K562 (cell line): ENCODE measurements around the gene AGPAT2. TPM values are rescaled to one million over a fixed set of nuclear protein-coding genes. Genes with fewer than 3 reads are reported as not detected.

Experiments
- ATAC-seq: fragments of 200-7000 bp; cut with Tn5 transposase; 3 replicates; pipeline ENCODE4 v1.9.1; 2020; ENCODE audit warnings: moderate library complexity
- BruUV-seq: library from RNA; stranded (reverse); fragments of 400-500 nt; replicated peaks from 2 replicates; lab custom pipeline; 2021; lab: Mats Ljungman, UMichigan
- CTCF ChIA-PET: fragments of 300-600 bp; formaldehyde crosslinking; extraction: SDS; loops from one replicate; lab custom pipeline; 2021; ENCODE audit warnings: low intra/inter-chr PET ratio; lab: Yijun Ruan, JAX
- POLR2A ChIA-PET: fragments of 300-600, 350-650 bp; sonication (Branson Sonifier 250); formaldehyde crosslinking; extraction: SDS; loops from one replicate; lab custom pipeline; 2021; ENCODE audit warnings: antibody characterized with exemption, inconsistent platforms; lab: Yijun Ruan, JAX
- DNase-seq, 4 experiments: peaks; one replicate each; pipeline versions ENCODE4 v3.0.0 to v3.0.0-alpha.2; 2011 to 2018; ENCODE audit warnings: low spot score in 3 of 4, mixed read lengths in 3 of 4; ENCODE audit errors: extremely low read depth in 1 of 4
- FAIRE-seq: peaks from 2 replicates; lab custom pipeline; 2011; peaks lifted over from hg19 to GRCh38; lab: Jason Lieb, UNC
- H2AFZ ChIP-seq: 2 replicates; pipeline ENCODE4 v1.6.0; 2011; ENCODE audit warnings: low read depth, low read length, control low read depth, inconsistent platforms
- H3K27ac ChIP-seq: fragments of 200-600 bp; 3 replicates; pipeline ENCODE4 v1.8.0; 2011; ENCODE audit warnings: low read depth, mild to moderate bottlenecking, control low read depth, inconsistent platforms, low read length, moderate library complexity, mixed read lengths; ENCODE audit errors: extremely low read depth
- H3K27me3 ChIP-seq, 2 experiments: fragments of 300-600 bp in 1 of 2; 2 replicates in 1 of 2; 3 replicates in 1 of 2; pipeline versions ENCODE4 v1.6.0 to v1.8.0; 2011; ENCODE audit warnings: inconsistent platforms in 2 of 2, low read length in 2 of 2, mild to moderate bottlenecking in 1 of 2, mixed read lengths in 1 of 2, moderate library complexity in 1 of 2; ENCODE audit not compliant: control insufficient read depth in 2 of 2, insufficient read depth in 2 of 2
- H3K36me3 ChIP-seq: fragments of 300-600 bp; 3 replicates; pipeline ENCODE4 v1.8.0; 2011; ENCODE audit warnings: mild to moderate bottlenecking, low read length, inconsistent platforms; ENCODE audit not compliant: control insufficient read depth, insufficient read depth
- H3K4me1 ChIP-seq, 2 experiments: fragments of 200-600 bp in 1 of 2; replicated peaks in 1 of 2; 2 replicates in 1 of 2; 3 replicates in 1 of 2; pipeline versions ENCODE4 v1.5.1 to v1.8.0; 2011; ENCODE audit warnings: inconsistent platforms in 2 of 2, low read length in 2 of 2, mild to moderate bottlenecking in 1 of 2, mixed read lengths in 1 of 2, moderate library complexity in 1 of 2; ENCODE audit not compliant: control insufficient read depth in 2 of 2, insufficient read depth in 2 of 2
- H3K4me2 ChIP-seq: 2 replicates; pipeline ENCODE4 v1.6.1; 2011; ENCODE audit warnings: low read length, control low read depth, inconsistent platforms, mixed read lengths; ENCODE audit not compliant: insufficient read depth
- H3K4me3 ChIP-seq: fragments of 200-600 bp; sonication (generic), shearing (Covaris generic); 2 replicates; pipeline ENCODE4 v1.5.1; 2016; ENCODE audit warnings: control low read depth, inconsistent platforms
- H3K79me2 ChIP-seq: fragments of 200-600 bp; 3 replicates; pipeline ENCODE4 v1.8.0; 2011; ENCODE audit warnings: low read length, inconsistent platforms; ENCODE audit not compliant: control insufficient read depth, insufficient read depth
- H3K9ac ChIP-seq, 2 experiments: 2 replicates each; pipeline versions ENCODE4 v1.6.0 to v1.6.1; 2011; ENCODE audit warnings: low read depth in 2 of 2, low read length in 2 of 2, control low read depth in 1 of 2, inconsistent platforms in 1 of 2, mild to moderate bottlenecking in 1 of 2, mixed read lengths in 1 of 2; ENCODE audit not compliant: insufficient read depth in 1 of 2
- H3K9me1 ChIP-seq: one replicate; pipeline ENCODE4 v1.6.0; 2011; ENCODE audit warnings: inconsistent platforms, mild to moderate bottlenecking, low read length, moderate library complexity; ENCODE audit not compliant: control insufficient read depth, insufficient read depth
- H3K9me3 ChIP-seq: replicated peaks from 2 replicates; pipeline ENCODE4 v1.5.1; 2011; ENCODE audit warnings: low read depth, low read length, inconsistent platforms; ENCODE audit not compliant: control insufficient read depth, insufficient read depth
- H4K20me1 ChIP-seq: replicated peaks from 2 replicates; pipeline ENCODE4 v1.6.1; 2011; ENCODE audit warnings: low read length, inconsistent platforms, mixed read lengths; ENCODE audit not compliant: control insufficient read depth, insufficient read depth
- DDX20 ChIP-seq: fragments of 450-650 bp; IDR thresholded peaks from 2 replicates; pipeline ENCODE4 v1.6.1; 2016; ENCODE audit warnings: missing genetic modification characterization, low read depth, mild to moderate bottlenecking, missing compliant biosample characterization, moderate library complexity
- KLF1 ChIP-seq: fragments of 450-650 bp; IDR thresholded peaks from 2 replicates; pipeline ENCODE4 v1.6.1; 2016; ENCODE audit warnings: missing genetic modification characterization, missing compliant biosample characterization
- RREB1 ChIP-seq: fragments of 250-450 bp; sonication (Bioruptor Pico); IDR thresholded peaks from 2 replicates; pipeline ENCODE4 v1.4.0; 2020
- SIX5 ChIP-seq, 2 experiments: IDR thresholded peaks; 2 replicates each; pipeline ENCODE4 v1.6.1; 2011; ENCODE audit warnings: low read length in 2 of 2, borderline replicate concordance in 1 of 2, low read depth in 1 of 2, mild to moderate bottlenecking in 1 of 2, moderate library complexity in 1 of 2; ENCODE audit not compliant: insufficient read depth in 1 of 2
- WGBS: fragments of 100-300 bp; shearing (Covaris generic); methylation state at CpG from one replicate; pipeline ENCODE4 v1.1.6; 2016; ENCODE audit warnings: low coverage, mixed read lengths; ENCODE audit not compliant: insufficient coverage; ENCODE audit errors: missing lambda C conversion rate; 5-methylcytosine and 5-hydroxymethylcytosine counted together
- in situ Hi-C: fragments of 300-500 bp; cut with MboI; formaldehyde crosslinking; loops from 4 replicates; pipeline ENCODE4 v1.15.0; 2018; ENCODE audit warnings: inconsistent platforms, mixed read lengths
- intact Hi-C: fragments of 100-400 bp; cut with micrococcal nuclease; formaldehyde crosslinking; loops from 2 replicates; pipeline ENCODE4 v1.14.2; 2022
- polyA plus RNA-seq, 8 experiments: library from polyadenylated mRNA; depleted of rRNA in 4 of 8; stranded (reverse) in 5 of 8; unstranded in 3 of 8; fragments of >200 nt; fragmentation: Nextera tagmentation in 2 of 8; fragmentation: Illumina TruSeq in 1 of 8; extraction: Ambion mirVana in 2 of 8; extraction: Trizol in 1 of 8; gene quantifications; 2 replicates each; pipeline versions ENCODE4 v1.2.1 to v1.2.3, GENCODE V29; 2011 to 2014; ENCODE audit warnings: inconsistent platforms in 1 of 8, missing spikeins in 1 of 8
- total RNA-seq, 7 experiments: library from RNA; depleted of rRNA in 6 of 7; stranded (reverse); fragments of >200 nt in 6 of 7; fragmentation: Illumina TruSeq in 2 of 7; extraction: Trizol in 2 of 7; gene quantifications; 2 replicates each; pipeline versions ENCODE4 v1.2.1 to v1.2.3, GENCODE V29; 2011 to 2021; ENCODE audit warnings: low replicate concordance in 1 of 7
- TF ChIP-seq, protein P1 (sequence below): sonication (generic); formaldehyde crosslinking; IDR thresholded peaks from 2 replicates; pipeline ENCODE4 v1.8.0; 2022; ENCODE audit warnings: missing genetic modification reagents, mild to moderate bottlenecking, moderate library complexity, borderline replicate concordance
- TF ChIP-seq, protein P2 (sequence below): fragments of 450-650 bp; IDR thresholded peaks from 2 replicates; pipeline ENCODE4 v1.6.1; 2018; ENCODE audit not compliant: partially characterized antibody

AGPAT2 gene
- total and polyA plus RNA-seq, 9 of the 15 experiments (the other 6 are each of a cell fraction or from before 2014, with no cell fraction given): 0.13 to 54.5 (median 23.9) TPM

DNA sequence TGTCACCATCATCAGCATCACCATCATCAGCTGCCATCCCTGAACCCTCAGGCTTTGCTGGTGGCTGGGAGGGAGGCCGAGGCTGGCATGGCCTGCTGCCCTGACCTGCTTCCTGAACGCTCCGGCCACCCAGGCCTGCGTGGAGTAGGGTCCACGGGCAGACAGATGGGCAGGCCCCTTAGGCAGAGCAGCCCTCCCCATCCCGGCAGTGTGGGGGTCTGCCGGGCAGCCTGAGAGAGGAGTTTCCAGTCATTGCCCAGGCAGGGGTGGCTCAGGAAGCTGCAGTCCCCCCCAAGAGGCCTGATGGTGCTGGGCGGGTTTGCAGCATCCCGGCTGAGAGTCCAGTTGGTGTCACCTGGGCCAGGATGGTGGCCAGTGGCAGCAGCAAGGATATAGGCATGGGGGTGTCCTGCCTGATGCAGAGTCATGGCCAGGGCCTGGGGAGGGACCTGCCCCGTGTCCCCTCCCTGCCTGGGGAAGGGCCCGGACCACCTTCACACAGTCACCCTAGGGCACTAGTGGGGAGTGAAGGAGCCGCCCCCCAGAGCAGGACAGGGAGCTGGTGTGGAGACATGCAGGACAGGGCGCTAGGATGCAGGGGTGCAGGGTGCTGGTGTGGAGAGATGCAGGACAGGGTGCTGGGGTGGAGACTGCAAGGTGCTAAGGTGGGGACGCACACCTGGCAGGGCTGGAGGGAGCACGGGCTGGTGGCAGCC lies 32.3 kb downstream of the AGPAT2 start:
- Histone ChIP-seq H3K9ac (peak overlapping the region in 1 of 2 experiments; percentile 56; a peak in 1 of 4 replicates), H3K9me1 (no peaks in the 10 kb centered on the region)
- no peak for FAIRE-seq
- TF ChIP-seq KLF1 (no peak), RREB1 (no peak), DDX20 (no peak), SIX5 (IDR thresholded peaks at IDR 0.05; ENCODE audit: borderline replicate concordance in 1 of 2, insufficient read depth in 1 of 2, low read depth in 1 of 2, low read length in 2 of 2) (no peak)
- TF ChIP-seq, protein P1, sequence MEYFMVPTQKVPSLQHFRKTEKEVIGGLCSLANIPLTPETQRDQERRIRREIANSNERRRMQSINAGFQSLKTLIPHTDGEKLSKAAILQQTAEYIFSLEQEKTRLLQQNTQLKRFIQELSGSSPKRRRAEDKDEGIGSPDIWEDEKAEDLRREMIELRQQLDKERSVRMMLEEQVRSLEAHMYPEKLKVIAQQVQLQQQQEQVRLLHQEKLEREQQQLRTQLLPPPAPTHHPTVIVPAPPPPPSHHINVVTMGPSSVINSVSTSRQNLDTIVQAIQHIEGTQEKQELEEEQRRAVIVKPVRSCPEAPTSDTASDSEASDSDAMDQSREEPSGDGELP (CRISPR knock-in tag): no peak
- TF ChIP-seq, protein P2, sequence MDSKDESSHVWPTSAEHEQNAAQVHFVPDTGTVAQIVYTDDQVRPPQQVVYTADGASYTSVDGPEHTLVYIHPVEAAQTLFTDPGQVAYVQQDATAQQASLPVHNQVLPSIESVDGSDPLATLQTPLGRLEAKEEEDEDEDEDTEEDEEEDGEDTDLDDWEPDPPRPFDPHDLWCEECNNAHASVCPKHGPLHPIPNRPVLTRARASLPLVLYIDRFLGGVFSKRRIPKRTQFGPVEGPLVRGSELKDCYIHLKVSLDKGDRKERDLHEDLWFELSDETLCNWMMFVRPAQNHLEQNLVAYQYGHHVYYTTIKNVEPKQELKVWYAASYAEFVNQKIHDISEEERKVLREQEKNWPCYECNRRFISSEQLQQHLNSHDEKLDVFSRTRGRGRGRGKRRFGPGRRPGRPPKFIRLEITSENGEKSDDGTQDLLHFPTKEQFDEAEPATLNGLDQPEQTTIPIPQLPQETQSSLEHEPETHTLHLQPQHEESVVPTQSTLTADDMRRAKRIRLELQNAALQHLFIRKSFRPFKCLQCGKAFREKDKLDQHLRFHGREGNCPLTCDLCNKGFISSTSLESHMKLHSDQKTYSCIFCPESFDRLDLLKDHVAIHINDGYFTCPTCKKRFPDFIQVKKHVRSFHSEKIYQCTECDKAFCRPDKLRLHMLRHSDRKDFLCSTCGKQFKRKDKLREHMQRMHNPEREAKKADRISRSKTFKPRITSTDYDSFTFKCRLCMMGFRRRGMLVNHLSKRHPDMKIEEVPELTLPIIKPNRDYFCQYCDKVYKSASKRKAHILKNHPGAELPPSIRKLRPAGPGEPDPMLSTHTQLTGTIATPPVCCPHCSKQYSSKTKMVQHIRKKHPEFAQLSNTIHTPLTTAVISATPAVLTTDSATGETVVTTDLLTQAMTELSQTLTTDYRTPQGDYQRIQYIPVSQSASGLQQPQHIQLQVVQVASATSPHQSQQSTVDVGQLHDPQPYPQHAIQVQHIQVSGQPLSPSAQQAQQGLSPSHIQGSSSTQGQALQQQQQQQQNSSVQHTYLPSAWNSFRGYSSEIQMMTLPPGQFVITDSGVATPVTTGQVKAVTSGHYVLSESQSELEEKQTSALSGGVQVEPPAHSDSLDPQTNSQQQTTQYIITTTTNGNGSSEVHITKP: no peak

More for the DNA sequence above, 32.3 kb downstream of the AGPAT2 start:
- 63% methylated on average over 13 of the region's 15 CpGs for WGBS
- ChIA-PET CTCF (no interaction called here), POLR2A (interaction anchor here (0.6 kb wide), 1 partner anchor 66 kb away, joined by 4 read pairs; no protein-coding TSS in a partner anchor)
- Histone ChIP-seq H3K9me3 (no peaks in the 10 kb centered on the region), H2AFZ (peak overlapping the region; percentile 37; the same call in 1 of the 2 replicates), H3K27me3 (no peaks in the 10 kb centered on the region), H3K27ac (no peak overlapping the region), H3K79me2 (no peaks in the 10 kb centered on the region), H3K4me1 (peaks cover 14 to 64% of the 10 kb centered on the region in 2 experiments; a peak in 4 of 5 replicates), H3K4me3 (no peak overlapping the region), H3K4me2 (no peak overlapping the region), H3K36me3 (no peaks in the 10 kb centered on the region), H4K20me1 (no peaks in the 10 kb centered on the region)
- ATAC-seq (no peak; the same call in 2 of the 3 replicates), DNase-seq (no peak)
- in situ Hi-C loops (no loop called here), intact Hi-C loops (no loop called here)
- BruUV-seq: no TSS peak
